Uterus (tissue), 2 donors: ENCODE measurements around the gene MANF.

Source experiments
- CTCF ChIP-seq, 4 experiments: fragments of 200-600 bp in 2 of 4; fragments of 450-650 bp in 2 of 4; sonication (generic) in 2 of 4; IDR thresholded peaks; one replicate each; pipeline ENCODE4 v1.5.1; 2016 to 2019; ENCODE audit warnings: antibody characterized with exemption in 4 of 4, mild to moderate bottlenecking in 2 of 4, moderate library complexity in 1 of 4
- POLR2A ChIP-seq, 2 donors: fragments of 450-650 bp; IDR thresholded peaks; one replicate each; pipeline ENCODE4 v1.6.1; 2016; ENCODE audit warnings: antibody characterized with exemption in 2 of 2, mild to moderate bottlenecking in 1 of 2, moderate library complexity in 1 of 2

GRCh38 chr3:51392355-51393133 lies 7.5 kb downstream of the MANF start:
- TF ChIP-seq CTCF (IDR thresholded peaks at IDR 0.05) (no peak), POLR2A (IDR thresholded peaks at IDR 0.05) (no peak)
